Testis (tissue), 3 donors: ENCODE data around the gene UGT1A10. TPM values are rescaled to one million over a fixed set of nuclear protein-coding genes. Genes with fewer than 3 reads are reported as not detected.

Experiments
- DNase-seq: peaks from one replicate; pipeline ENCODE4 v3.0.0-alpha.2; 2019
- H3K27ac ChIP-seq, 2 donors: fragments of 200-600 bp; sonication (generic); one replicate each; pipeline ENCODE4 v1.5.1; 2019
- H3K27me3 ChIP-seq: fragments of 200-600 bp; sonication (generic); one replicate; pipeline ENCODE4 v1.5.1; 2019
- H3K36me3 ChIP-seq: fragments of 200-600 bp; sonication (generic); one replicate; pipeline ENCODE4 v1.5.1; 2017; ENCODE audit warnings: low read depth; ENCODE audit errors: missing control alignments
- H3K4me1 ChIP-seq: fragments of 200-600 bp; sonication (generic); one replicate; pipeline ENCODE4 v1.5.1; 2019
- H3K4me3 ChIP-seq, 2 donors: fragments of 200-600 bp; sonication (generic); one replicate each; pipeline ENCODE4 v1.5.1; 2017 to 2019
- H3K9me3 ChIP-seq: fragments of 200-600 bp; sonication (generic); one replicate; pipeline ENCODE4 v1.5.1; 2017
- POLR2A ChIP-seq: fragments of 450-650 bp; IDR thresholded peaks from one replicate; pipeline ENCODE4 v1.6.1; 2017; ENCODE audit warnings: antibody characterized with exemption, mild to moderate bottlenecking, moderate library complexity
- WGBS, 2 donors: methylation state at CpG; one replicate each; pipeline ENCODE4 v1.1.5; 2018; 5-methylcytosine and 5-hydroxymethylcytosine counted together
- intact Hi-C: fragments of 100-400 bp; cut with DNase I; formaldehyde crosslinking; loops from one replicate; pipeline ENCODE4 v1.15.1; 2023; ENCODE audit warnings: low total_unique reads
- polyA plus RNA-seq: library from polyadenylated mRNA; stranded (reverse); fragments of 350-450 nt; fragmentation: Illumina TruSeq; extraction: RNeasy Lipid Tissue Mini Kit (QIAGEN cat#74804); gene quantifications from one replicate; pipeline ENCODE4 v1.2.3, GENCODE V29; 2014; ENCODE audit warnings: low read depth, low replicate concordance; ENCODE audit not compliant: insufficient read depth
- total RNA-seq, 2 donors: library from RNA; depleted of rRNA; stranded (reverse); fragments of >200 nt; gene quantifications; one replicate each; pipeline ENCODE4 v1.2.3, GENCODE V29; 2016
- TF ChIP-seq, protein P1 (sequence below), 3 experiments: fragments of 450-650 bp in 2 of 3; fragments of 200-600 bp in 1 of 3; sonication (generic) in 1 of 3; IDR thresholded peaks; one replicate each; pipeline ENCODE4 v1.5.1; 2016 to 2019; ENCODE audit warnings: antibody characterized with exemption in 3 of 3, mild to moderate bottlenecking in 2 of 3, moderate library complexity in 1 of 3

UGT1A10 gene
- total and polyA plus RNA-seq, 3 donors from 2014 or later: 0.29 to 0.68 (median 0.31) TPM

DNA sequence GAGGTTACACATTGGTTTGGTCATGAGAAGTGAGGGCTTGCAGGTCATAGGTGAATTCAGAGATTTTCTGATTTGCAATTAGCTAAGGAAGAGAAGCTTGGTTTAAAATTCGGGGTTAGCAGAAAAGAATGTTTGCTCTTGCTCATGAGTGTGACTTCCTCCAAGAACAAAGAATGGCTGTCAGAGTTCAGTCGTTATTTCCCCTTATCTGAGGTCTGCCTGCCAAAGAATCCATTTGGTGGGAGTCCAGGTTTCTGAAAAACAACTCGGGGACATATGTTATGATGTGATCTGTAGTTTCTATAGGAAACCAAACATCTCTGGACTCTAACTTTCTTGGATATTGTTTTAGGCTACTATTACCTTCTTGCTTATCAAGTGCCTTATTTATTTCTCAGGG lies 53.3 kb downstream of the UGT1A10 start:
- Histone ChIP-seq H3K27ac (no peak overlapping the region), H3K27me3 (no peaks in the 10 kb centered on the region), H3K9me3 (no peaks in the 10 kb centered on the region), H3K4me1 (no peaks in the 10 kb centered on the region), H3K4me3 (no peak overlapping the region), H3K36me3 (no peaks in the 10 kb centered on the region)
- TF ChIP-seq POLR2A: no peak
- TF ChIP-seq, protein P1, sequence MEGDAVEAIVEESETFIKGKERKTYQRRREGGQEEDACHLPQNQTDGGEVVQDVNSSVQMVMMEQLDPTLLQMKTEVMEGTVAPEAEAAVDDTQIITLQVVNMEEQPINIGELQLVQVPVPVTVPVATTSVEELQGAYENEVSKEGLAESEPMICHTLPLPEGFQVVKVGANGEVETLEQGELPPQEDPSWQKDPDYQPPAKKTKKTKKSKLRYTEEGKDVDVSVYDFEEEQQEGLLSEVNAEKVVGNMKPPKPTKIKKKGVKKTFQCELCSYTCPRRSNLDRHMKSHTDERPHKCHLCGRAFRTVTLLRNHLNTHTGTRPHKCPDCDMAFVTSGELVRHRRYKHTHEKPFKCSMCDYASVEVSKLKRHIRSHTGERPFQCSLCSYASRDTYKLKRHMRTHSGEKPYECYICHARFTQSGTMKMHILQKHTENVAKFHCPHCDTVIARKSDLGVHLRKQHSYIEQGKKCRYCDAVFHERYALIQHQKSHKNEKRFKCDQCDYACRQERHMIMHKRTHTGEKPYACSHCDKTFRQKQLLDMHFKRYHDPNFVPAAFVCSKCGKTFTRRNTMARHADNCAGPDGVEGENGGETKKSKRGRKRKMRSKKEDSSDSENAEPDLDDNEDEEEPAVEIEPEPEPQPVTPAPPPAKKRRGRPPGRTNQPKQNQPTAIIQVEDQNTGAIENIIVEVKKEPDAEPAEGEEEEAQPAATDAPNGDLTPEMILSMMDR (IDR thresholded peaks at IDR 0.05): no peak
- no peak for DNase-seq
- 16 to 36% methylated on average over 3 of the region's 3 CpGs for WGBS, 2 donors
- intact Hi-C loops: no loop called here

GRCh38 chr2:233690444-233690843 lies 54.2 kb downstream of the UGT1A10 start:
- Histone ChIP-seq H3K4me1 (no peaks in the 10 kb centered on the region), H3K36me3 (no peaks in the 10 kb centered on the region), H3K4me3 (no peak overlapping the region), H3K27ac (no peak overlapping the region), H3K9me3 (no peaks in the 10 kb centered on the region), H3K27me3 (no peaks in the 10 kb centered on the region)
- TF ChIP-seq, protein P1 (IDR thresholded peaks at IDR 0.05): no peak
- TF ChIP-seq POLR2A: no peak
- WGBS, 2 donors: 72 to 81% methylated on average over 4 of the region's 4 CpGs
- no peak for DNase-seq
- intact Hi-C loops: no loop called here

DNA sequence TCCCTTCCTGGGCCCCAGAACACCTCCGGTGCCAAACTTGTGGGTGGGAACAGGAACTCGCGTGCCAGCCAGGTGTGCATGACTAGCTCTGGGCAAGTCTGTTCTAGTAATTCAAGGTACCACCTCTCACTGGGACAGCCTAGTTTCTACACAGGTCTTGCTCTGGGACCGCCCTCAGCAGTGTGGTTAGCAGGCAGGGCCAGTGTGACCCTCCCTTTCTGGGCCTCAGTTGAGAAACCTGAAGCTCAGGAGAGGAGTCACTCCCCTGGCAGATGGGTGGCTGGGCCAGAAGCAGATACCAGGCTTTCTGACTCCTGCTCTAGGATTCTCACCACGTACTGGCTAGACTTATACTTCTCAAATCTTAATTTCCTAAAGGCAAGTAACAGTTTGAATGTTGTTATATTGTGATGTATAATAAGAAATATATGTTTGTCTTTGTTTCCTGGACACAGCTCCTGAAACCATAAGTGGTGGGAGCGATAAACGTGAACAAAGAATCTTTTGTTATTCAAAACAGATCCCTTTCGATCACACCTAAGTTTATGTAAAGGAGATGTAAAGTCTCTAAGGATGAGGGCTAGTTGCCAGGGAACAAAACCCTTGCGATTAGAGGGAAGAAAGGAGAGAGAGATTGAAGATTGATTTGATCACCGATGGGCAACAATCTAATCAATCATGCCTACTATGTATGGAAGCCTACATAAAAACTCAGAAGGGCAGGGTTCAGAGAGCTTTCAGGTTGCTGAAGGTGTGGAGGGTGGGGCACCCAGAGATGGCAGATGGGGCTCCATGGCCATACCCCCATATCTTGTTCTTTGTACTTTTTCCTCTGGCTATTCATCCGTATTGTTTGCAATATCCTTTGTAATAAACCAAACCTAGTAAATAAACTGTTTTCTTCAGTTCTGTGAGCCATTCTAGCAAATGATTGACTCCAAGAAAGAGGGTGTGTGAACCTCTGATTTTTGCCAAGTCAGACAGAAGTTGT lies 55.5 kb downstream of the UGT1A10 start:
- Histone ChIP-seq H3K36me3 (no peaks in the 10 kb centered on the region), H3K4me1 (no peaks in the 10 kb centered on the region), H3K9me3 (no peaks in the 10 kb centered on the region), H3K27me3 (no peaks in the 10 kb centered on the region), H3K4me3 (no peak overlapping the region), H3K27ac (no peak overlapping the region)
- no peak for DNase-seq
- WGBS, 2 donors: 86% methylated on average over 7 to 11 of the region's 11 CpGs
- TF ChIP-seq, protein P1 (IDR thresholded peaks at IDR 0.05): no peak
- no peak for TF ChIP-seq POLR2A
- intact Hi-C loops: no loop called here

- DNase-seq: no peak
- Histone ChIP-seq H3K9me3 (no peaks in the 10 kb centered on the region), H3K4me3 (no peak within 1 kb of the TSS), H3K36me3 (no peaks in the 10 kb centered on the region), H3K27me3 (no peaks in the 10 kb centered on the region), H3K4me1 (no peaks in the 10 kb centered on the region), H3K27ac (no peak within 1 kb of the TSS)
- intact Hi-C loops: no loop called here
- TF ChIP-seq, protein P1 (IDR thresholded peaks at IDR 0.05): no peak
- TF ChIP-seq POLR2A: no peak
- 89% methylated on average over 4 of the region's 4 CpGs for WGBS, 2 donors
Observed at GRCh38 chr2:233692648-233693047, 56.4 kb downstream of the UGT1A10 start, which contains the start of gene UGT1A6. Gene UGT1A6 (plus strand): TSS chr2:233692890. CDS start chr2:233693005, 115 bp downstream.
